ENCODE results near the gene TBX15.

DNA sequence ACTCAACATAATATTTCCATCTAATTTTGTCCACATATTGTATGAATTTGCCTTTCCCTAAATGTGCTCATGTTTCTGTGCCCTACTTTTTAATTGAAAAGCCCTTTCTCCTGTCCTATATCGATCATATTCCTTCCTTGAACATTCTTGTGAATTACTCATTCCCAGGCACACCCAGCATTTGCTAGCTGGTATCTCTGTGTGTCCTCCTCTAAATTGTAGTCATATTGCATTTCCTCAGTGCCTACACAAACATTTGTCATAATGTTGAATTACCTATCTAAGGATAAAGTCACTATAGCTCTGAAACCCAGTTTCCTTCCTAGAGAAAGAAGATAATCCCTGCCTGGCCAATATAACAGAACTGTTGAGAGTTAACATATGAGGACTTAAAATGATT is 39.6 kb upstream of the TBX15 start:
- no peak for TF ChIP-seq POLR2A (IDR thresholded peaks at IDR 0.05)
- TF ChIP-seq, protein P1, sequence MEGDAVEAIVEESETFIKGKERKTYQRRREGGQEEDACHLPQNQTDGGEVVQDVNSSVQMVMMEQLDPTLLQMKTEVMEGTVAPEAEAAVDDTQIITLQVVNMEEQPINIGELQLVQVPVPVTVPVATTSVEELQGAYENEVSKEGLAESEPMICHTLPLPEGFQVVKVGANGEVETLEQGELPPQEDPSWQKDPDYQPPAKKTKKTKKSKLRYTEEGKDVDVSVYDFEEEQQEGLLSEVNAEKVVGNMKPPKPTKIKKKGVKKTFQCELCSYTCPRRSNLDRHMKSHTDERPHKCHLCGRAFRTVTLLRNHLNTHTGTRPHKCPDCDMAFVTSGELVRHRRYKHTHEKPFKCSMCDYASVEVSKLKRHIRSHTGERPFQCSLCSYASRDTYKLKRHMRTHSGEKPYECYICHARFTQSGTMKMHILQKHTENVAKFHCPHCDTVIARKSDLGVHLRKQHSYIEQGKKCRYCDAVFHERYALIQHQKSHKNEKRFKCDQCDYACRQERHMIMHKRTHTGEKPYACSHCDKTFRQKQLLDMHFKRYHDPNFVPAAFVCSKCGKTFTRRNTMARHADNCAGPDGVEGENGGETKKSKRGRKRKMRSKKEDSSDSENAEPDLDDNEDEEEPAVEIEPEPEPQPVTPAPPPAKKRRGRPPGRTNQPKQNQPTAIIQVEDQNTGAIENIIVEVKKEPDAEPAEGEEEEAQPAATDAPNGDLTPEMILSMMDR (IDR thresholded peaks at IDR 0.05): no peak
